ENCODE data around the gene CEP162. TPM values are rescaled to one million over a fixed set of nuclear protein-coding genes. Genes with fewer than 3 reads are reported as not detected.

The CEP162 gene
- total and polyA plus RNA-seq, 2 donors (not counting 1 experiment from before 2014, with no cell fraction given), result 3.7 to 7.4 TPM

DNA sequence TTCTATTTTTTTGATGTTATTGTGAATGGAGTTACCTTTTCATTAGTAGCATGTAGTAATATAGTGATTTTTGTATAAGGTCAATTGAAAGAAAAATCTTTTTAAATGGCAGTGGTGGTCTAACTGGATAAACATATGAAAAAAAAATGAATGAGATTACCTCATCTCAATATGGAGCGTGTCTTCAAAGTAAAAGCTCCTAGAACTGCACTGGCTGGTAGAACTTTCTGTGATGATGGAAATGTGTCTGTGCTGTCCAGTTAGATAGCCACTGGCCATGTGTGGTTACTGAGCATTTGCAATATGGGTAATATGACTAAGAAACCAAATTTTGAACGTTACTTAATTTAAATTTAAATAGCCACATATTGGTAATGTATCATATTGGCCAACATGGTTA, 149.8 kb downstream of the CEP162 start:
- H3K9me3 ChIP-seq (ENCODE audit: control insufficient read depth, insufficient read depth, low read depth, low read length), result no peaks in the 10 kb centered on the region
- no peak for DNase-seq (ENCODE audit: low read depth in 2 of 2)
- H3K27me3 ChIP-seq (ENCODE audit: control insufficient read depth, insufficient read depth, low read length), result no peaks in the 10 kb centered on the region
- no peak overlapping the region for H3K4me3 ChIP-seq (replicated peaks in 1 of 4; ENCODE audit: control extremely low read depth in 1 of 4, insufficient read depth in 1 of 4, low read depth in 3 of 4, low read length in 4 of 4)
- no peak overlapping the region for H2AFZ ChIP-seq (ENCODE audit: low read length)
- H3K36me3 ChIP-seq (ENCODE audit: control insufficient read depth, insufficient read depth, low read length), result no peaks in the 10 kb centered on the region
- H3K4me1 ChIP-seq (ENCODE audit: control insufficient read depth, extremely low read depth, insufficient read depth, low read length), result no peaks in the 10 kb centered on the region
- H3K79me2 ChIP-seq (ENCODE audit: control insufficient read depth, insufficient read depth, low read length), result no peaks in the 10 kb centered on the region
- no peak overlapping the region for H3K4me2 ChIP-seq (ENCODE audit: extremely low read depth, insufficient read depth, low read length)
- no peak overlapping the region for H3K9ac ChIP-seq (ENCODE audit: insufficient read depth, low read length)
- no peak overlapping the region for H3K27ac ChIP-seq (ENCODE audit: insufficient read depth, low read length)
- no peaks in the 10 kb centered on the region for H4K20me1 ChIP-seq (ENCODE audit: control insufficient read depth, extremely low read depth, insufficient read depth, low read length)
- TF ChIP-seq, protein P1, sequence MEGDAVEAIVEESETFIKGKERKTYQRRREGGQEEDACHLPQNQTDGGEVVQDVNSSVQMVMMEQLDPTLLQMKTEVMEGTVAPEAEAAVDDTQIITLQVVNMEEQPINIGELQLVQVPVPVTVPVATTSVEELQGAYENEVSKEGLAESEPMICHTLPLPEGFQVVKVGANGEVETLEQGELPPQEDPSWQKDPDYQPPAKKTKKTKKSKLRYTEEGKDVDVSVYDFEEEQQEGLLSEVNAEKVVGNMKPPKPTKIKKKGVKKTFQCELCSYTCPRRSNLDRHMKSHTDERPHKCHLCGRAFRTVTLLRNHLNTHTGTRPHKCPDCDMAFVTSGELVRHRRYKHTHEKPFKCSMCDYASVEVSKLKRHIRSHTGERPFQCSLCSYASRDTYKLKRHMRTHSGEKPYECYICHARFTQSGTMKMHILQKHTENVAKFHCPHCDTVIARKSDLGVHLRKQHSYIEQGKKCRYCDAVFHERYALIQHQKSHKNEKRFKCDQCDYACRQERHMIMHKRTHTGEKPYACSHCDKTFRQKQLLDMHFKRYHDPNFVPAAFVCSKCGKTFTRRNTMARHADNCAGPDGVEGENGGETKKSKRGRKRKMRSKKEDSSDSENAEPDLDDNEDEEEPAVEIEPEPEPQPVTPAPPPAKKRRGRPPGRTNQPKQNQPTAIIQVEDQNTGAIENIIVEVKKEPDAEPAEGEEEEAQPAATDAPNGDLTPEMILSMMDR (conservative IDR thresholded peaks at IDR 0.05 in 1 of 2, IDR thresholded peaks at IDR 0.05 in 1 of 2; ENCODE audit: low read depth in 1 of 2, low read length in 2 of 2), result no peak
- TF ChIP-seq EZH2 (IDR thresholded peaks at IDR 0.05; ENCODE audit: low read length, missing control alignments), result no peak

DNA sequence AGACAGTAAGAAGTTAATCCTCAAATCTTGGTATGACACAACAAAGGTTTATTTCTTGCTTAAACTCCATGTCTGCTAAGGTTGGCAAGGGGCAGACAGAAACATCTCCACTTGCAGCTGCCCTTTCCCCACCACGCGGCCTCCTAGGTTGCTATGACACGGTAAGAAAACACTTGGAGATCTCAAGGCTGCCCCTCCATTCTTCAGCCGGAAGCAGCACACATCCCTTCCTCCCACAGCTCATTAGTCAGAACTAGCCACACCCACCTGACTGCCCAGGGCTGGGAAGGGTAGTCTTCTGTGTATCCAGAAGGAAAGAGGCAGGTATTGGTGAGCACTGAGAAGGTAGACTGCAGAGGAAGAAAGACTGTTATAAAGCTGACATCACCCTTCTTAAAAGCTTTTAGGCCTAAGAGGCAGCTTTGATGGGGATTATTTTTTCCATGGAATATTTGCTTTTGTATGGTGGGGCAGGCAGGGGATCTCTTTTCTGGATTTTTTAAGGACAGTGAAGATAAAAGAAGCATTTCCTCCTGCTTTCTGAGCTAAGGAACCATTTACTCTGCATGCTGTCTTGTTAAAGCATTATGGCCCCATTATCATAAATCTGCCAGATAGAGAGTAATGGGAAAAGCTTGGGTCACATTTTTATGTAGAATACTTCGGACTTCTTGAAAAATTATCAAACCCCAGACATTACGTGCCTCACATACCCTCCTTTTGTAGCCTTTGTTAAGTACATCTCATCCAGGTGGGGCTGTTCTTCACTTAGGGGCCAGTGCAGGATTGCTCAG, 152.3 kb downstream of the CEP162 start:
- Histone ChIP-seq H3K79me2 (ENCODE audit: control insufficient read depth, insufficient read depth, low read length) (no peaks in the 10 kb centered on the region), H3K4me1 (ENCODE audit: control insufficient read depth, extremely low read depth, insufficient read depth, low read length) (no peaks in the 10 kb centered on the region), H3K27me3 (ENCODE audit: control insufficient read depth, insufficient read depth, low read length) (no peaks in the 10 kb centered on the region), H3K4me3 (replicated peaks in 1 of 4; ENCODE audit: control extremely low read depth in 1 of 4, insufficient read depth in 1 of 4, low read depth in 3 of 4, low read length in 4 of 4) (no peak overlapping the region), H3K9me3 (ENCODE audit: control insufficient read depth, insufficient read depth, low read depth, low read length) (no peaks in the 10 kb centered on the region), H3K4me2 (ENCODE audit: extremely low read depth, insufficient read depth, low read length) (no peak overlapping the region), H3K36me3 (ENCODE audit: control insufficient read depth, insufficient read depth, low read length) (no peaks in the 10 kb centered on the region), H3K27ac (ENCODE audit: insufficient read depth, low read length) (no peak overlapping the region), H2AFZ (ENCODE audit: low read length) (no peak overlapping the region), H4K20me1 (ENCODE audit: control insufficient read depth, extremely low read depth, insufficient read depth, low read length) (no peaks in the 10 kb centered on the region), H3K9ac (ENCODE audit: insufficient read depth, low read length) (no peak overlapping the region)
- DNase-seq (ENCODE audit: low read depth in 2 of 2), result peak in 1 of 2 donors; percentile 36
- TF ChIP-seq EZH2 (IDR thresholded peaks at IDR 0.05; ENCODE audit: low read length, missing control alignments), result no peak
- TF ChIP-seq, protein P1 (conservative IDR thresholded peaks at IDR 0.05 in 1 of 2, IDR thresholded peaks at IDR 0.05 in 1 of 2; ENCODE audit: low read depth in 1 of 2, low read length in 2 of 2), result no peak

Other genes starting within 250 kb of the CEP162 start
- gene MRAP2, start 193.9 kb downstream of the CEP162 start, total RNA-seq, result under 0.01 and 0.17 TPM in 2 replicates
- 0.03 and 0.10 TPM in 2 replicates for gene MRAP2, start 193.9 kb downstream of the CEP162 start, polyA plus RNA-seq

All from fibroblast of lung (primary cell).